LNCAP (cell line): ENCODE results near the gene PCCB.

Experiments used
- TF ChIP-seq, protein P1 (sequence below): fragments of 450-650 bp; IDR thresholded peaks from 2 replicates; pipeline ENCODE4 v1.5.1; 2017; ENCODE audit warnings: mild to moderate bottlenecking

Gene PCCB

DNA sequence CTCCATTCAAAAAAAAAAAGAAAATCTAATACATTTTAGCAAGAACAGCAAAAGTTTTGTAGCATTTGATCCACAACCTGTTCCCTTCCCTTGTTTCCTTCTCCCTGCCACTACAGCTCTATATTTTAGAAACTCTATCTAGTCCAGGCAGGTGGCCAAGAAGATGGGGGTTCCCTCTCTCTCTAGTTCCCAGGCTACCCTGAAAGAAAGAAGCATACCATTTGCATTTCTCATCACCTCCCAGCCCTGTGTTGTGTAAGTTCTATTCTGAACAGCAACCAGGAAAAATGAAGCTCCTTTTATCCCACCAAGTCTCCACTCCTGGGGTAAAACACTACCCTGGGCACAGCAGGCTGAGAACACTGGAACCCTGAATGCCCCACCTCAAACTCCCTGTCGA is 100.0 kb downstream of the PCCB start:
- TF ChIP-seq, protein P1, sequence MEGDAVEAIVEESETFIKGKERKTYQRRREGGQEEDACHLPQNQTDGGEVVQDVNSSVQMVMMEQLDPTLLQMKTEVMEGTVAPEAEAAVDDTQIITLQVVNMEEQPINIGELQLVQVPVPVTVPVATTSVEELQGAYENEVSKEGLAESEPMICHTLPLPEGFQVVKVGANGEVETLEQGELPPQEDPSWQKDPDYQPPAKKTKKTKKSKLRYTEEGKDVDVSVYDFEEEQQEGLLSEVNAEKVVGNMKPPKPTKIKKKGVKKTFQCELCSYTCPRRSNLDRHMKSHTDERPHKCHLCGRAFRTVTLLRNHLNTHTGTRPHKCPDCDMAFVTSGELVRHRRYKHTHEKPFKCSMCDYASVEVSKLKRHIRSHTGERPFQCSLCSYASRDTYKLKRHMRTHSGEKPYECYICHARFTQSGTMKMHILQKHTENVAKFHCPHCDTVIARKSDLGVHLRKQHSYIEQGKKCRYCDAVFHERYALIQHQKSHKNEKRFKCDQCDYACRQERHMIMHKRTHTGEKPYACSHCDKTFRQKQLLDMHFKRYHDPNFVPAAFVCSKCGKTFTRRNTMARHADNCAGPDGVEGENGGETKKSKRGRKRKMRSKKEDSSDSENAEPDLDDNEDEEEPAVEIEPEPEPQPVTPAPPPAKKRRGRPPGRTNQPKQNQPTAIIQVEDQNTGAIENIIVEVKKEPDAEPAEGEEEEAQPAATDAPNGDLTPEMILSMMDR, result no peak

DNA sequence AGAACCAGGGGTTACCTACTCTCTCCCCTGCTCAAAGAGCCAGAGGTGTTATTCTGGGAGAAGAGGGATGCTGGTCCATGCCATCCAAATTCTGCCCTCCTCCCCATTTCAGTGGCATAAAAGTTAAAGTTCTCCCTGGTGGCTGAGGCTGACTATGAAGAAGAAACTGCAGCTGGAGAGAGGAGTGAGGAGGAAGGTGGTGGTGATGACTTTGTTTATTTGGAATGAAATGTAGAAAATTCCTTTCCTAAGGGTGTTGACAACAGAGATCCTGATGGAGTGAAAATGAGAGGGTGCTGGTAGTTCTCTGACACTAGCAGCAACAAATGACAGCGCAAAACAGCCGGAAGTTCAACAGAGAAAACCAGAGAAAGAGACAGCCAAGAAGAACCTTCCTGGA is 100.4 kb downstream of the PCCB start:
- TF ChIP-seq, protein P1, result no peak

DNA sequence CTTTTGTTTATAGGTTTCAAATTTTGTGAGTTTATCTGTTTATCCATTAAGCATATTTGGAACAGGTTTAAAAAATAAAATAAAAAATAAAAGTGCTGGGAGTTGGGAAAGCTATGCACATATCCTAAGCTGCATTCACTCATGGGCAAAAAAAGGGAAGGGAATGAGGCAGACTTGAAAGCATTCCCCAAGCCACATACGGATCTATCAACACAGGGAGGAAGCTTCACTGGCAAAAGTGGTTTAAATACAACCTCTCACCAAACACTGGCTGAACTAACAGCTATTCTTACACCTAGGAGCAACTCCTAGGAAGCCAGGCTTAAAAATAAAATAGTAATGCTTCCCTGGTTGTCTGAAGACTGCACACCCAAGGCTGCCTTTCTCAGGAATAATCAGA is 101.2 kb downstream of the PCCB start:
- TF ChIP-seq, protein P1, result no peak

DNA sequence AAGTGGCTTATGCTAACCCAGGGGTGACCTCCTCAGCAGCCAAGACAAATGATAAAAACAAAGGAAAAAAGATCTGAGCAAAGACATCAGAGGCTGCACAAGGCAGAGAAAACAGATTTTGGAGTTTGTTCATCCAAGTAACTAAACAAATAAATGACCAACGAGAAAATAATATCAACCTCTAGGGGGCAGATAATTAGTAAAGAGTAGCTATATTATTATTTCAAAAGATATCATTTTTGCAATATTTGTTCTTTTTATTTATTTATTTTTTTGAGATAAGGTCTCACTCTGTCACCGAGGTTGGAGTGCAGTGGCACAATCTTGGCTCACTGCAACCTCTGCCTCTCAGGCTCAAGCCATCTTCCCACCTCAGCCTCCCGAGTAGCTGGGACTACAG is 101.8 kb downstream of the PCCB start:
- TF ChIP-seq, protein P1, result peak; percentile 24; the same call in 1 of the 2 replicates

DNA sequence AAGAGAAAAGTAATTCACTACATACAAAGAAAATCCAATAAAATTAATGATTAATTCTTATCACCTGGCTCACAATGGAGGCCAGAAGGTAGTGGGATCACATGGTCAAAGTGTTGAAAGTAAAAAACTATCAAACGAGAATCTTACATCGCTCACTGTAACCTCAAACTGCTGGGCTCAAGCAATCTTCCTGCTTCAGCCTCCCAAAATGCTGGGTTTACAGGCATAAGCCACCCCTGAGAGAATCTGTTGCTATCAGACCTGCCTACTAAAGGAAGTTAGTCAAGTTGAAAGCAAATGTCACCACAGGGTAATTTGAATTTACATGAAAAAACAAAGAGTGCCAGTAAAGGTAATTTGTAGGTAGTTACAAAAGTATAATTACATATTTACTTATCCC is 103.3 kb downstream of the PCCB start:
- TF ChIP-seq, protein P1, result no peak

DNA sequence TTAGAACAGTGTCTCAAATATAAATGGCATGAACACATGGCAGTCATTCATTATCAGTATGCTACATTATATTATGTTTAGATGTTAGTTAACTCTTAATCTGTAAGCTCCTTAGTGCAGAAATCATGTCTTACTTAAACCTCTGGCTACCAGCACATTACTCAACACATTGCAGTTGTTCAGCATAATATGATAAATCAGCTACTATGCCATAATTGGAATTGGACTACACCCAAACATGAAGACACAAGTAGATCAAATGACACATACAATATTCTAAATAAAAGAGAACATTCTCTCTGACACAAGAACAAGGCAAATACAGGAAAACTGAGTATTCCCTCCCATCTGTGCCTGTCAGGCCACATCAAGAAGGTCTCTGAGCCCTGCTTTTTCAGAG is 116.1 kb downstream of the PCCB start:
- TF ChIP-seq, protein P1, result no peak

DNA sequence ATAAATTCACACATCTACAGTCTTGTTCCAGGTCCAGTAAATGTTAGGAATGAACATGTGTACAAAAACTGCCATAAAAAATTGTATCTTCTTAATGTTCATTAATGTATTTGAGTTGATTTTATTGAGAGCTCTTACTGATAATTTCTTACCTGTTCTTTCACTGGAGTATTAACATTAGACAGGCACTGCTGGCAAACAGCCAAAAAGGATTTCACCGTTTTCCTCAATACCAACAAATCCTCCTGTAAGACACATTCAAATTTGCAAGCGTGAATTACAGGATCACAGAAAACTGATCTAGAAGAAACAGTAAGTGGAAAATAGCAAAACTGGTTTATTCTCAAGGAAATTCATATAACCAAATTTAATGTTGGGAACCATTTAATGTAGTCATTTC is 127.4 kb downstream of the PCCB start:
- TF ChIP-seq, protein P1, result no peak

DNA sequence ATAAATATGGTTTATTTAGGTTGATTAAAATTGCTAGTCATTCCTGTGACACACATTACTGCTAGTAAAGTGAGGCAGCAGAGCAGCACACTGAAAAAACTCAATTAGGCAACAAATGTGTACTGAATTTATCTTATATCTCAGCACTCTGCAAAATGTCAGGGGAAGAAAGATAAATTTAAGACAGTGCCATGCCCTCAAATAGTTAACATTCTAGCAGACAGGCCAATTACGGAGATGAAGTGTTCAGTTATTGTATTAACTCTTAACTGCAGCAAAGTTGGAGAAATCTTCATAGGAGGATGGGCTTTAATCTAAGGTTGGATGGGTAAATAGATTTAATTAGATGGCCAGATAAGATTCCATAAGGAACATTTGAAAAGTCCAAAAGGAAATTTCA is 127.9 kb downstream of the PCCB start:
- TF ChIP-seq, protein P1, result no peak
